ENCODE measurements around the gene PABPN1.

PABPN1 gene

GRCh38 chr14:23316300-23316699 is 5.0 kb upstream of the PABPN1 start:
- H3K4me3 ChIP-seq (ENCODE audit: low read depth in 1 of 2, low read length in 1 of 2), result no peak overlapping the region
- H3K9me3 ChIP-seq, result no peaks in the 10 kb centered on the region
- peaks cover 8 to 9% of the 10 kb centered on the region in 2 experiments for H3K4me1 ChIP-seq (ENCODE audit: control insufficient read depth in 1 of 2, insufficient read depth in 1 of 2, low read depth in 1 of 2, low read length in 1 of 2)
- H3K27ac ChIP-seq, result no peak overlapping the region
- H3K36me3 ChIP-seq, result no peaks in the 10 kb centered on the region
- H3K27me3 ChIP-seq, result no peaks in the 10 kb centered on the region
- no peak for TF ChIP-seq CTCF (IDR thresholded peaks at IDR 0.05)

- H3K4me3 ChIP-seq (ENCODE audit: low read depth in 1 of 2, low read length in 1 of 2), result peak overlapping the region; percentile 74 to 97
- H3K27ac ChIP-seq, result peak overlapping the region; percentile 94
- TF ChIP-seq CTCF (IDR thresholded peaks at IDR 0.05), result no peak
- peaks cover 24% of the 10 kb centered on the region for H3K36me3 ChIP-seq
- H3K27me3 ChIP-seq, result no peaks in the 10 kb centered on the region
- H3K4me1 ChIP-seq (ENCODE audit: control insufficient read depth in 1 of 2, insufficient read depth in 1 of 2, low read depth in 1 of 2, low read length in 1 of 2), result peaks cover 24 to 25% of the 10 kb centered on the region in 2 experiments
- no peaks in the 10 kb centered on the region for H3K9me3 ChIP-seq
Measured at GRCh38 chr14:23319746-23320583, 1.3 kb upstream of the PABPN1 start.

- Histone ChIP-seq H3K9me3 (no peaks in the 10 kb centered on the region), H3K4me3 (ENCODE audit: low read depth in 1 of 2, low read length in 1 of 2) (peak overlapping the region; percentile 74 to 97), H3K27me3 (no peaks in the 10 kb centered on the region), H3K27ac (peak overlapping the region; percentile 94), H3K36me3 (peaks cover 38% of the 10 kb centered on the region), H3K4me1 (ENCODE audit: control insufficient read depth in 1 of 2, insufficient read depth in 1 of 2, low read depth in 1 of 2, low read length in 1 of 2) (peaks cover 24 to 25% of the 10 kb centered on the region in 2 experiments)
- no peak for TF ChIP-seq CTCF (IDR thresholded peaks at IDR 0.05)
Measured at GRCh38 chr14:23321572-23322547, 603 bp downstream of the PABPN1 start.

- H3K27me3 ChIP-seq, result no peaks in the 10 kb centered on the region
- peak overlapping the region; percentile 74 to 97 for H3K4me3 ChIP-seq (ENCODE audit: low read depth in 1 of 2, low read length in 1 of 2)
- H3K27ac ChIP-seq, result peak overlapping the region; percentile 94
- no peaks in the 10 kb centered on the region for H3K9me3 ChIP-seq
- H3K4me1 ChIP-seq (ENCODE audit: control insufficient read depth in 1 of 2, insufficient read depth in 1 of 2, low read depth in 1 of 2, low read length in 1 of 2), result peaks cover 24 to 25% of the 10 kb centered on the region in 2 experiments
- no peak for TF ChIP-seq CTCF (IDR thresholded peaks at IDR 0.05)
- H3K36me3 ChIP-seq, result peaks cover 38% of the 10 kb centered on the region
Measured at GRCh38 chr14:23322568-23323517, 1.6 kb downstream of the PABPN1 start.
